Smooth muscle cell of the pulmonary artery (primary cell): ENCODE data around the gene UTY. TPM values are rescaled to one million over a fixed set of nuclear protein-coding genes. Genes with fewer than 3 reads are reported as not detected.

Source experiments
- total RNA-seq: library from RNA; depleted of rRNA; stranded (reverse); fragments of >200 nt; gene quantifications from 2 replicates; pipeline ENCODE4 v1.2.3, GENCODE V29; 2014

Gene UTY
- total RNA-seq, result 17.2 and 22.9 TPM in 2 replicates

DNA sequence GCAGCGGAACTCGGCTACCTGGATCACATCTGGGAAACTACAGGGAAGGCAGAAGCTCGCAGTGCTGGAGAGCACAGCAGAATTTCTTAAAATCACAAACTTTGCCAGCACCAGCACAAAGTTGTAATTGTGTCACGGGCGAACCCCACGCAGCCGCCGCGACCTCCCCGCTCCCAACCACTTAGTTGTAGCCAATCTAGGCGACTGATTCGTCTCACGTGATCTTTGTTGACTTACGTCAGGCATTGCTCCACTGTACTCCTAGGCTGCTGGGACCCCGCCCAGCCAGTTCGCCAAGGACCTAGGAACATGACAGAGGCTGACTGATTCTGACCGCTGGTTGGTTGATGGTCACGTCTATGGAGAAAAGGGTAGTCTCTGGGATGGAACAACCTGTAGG is at the start of gene UTY:
UTY (minus strand) TSS at position 206 of the 400 bp plus-strand sequence. CDS start 368 bp downstream, outside the sequence.

Other genes with a start within 250 kb of the UTY start
- gene TMSB4Y, start 223.9 kb upstream of the UTY start, total RNA-seq, result 0.17 and 0.26 TPM in 2 replicates